BLaER1 treated with 17β-estradiol and CSF1 and Interleukin-3, amounts not matched to agents 10 nM and 100 nM (cell line): ENCODE data around the gene SPIN3.
"Not testable (repeated sequence)": the region's sequence is repeated elsewhere in the genome, so short reads cannot be mapped to it uniquely, and the experiment has no call there.

Experiments used
- H3K27ac ChIP-seq, 11 experiments: shearing (Covaris generic); formaldehyde crosslinking; 2 replicates each; pipeline ENCODE4 v1.8.1; 2022
- H3K27me3 ChIP-seq, 11 experiments: shearing (Covaris generic); formaldehyde crosslinking; 2 replicates each; pipeline ENCODE4 v1.8.1; 2022
- H3K36me3 ChIP-seq, 11 experiments: shearing (Covaris generic); formaldehyde crosslinking; 2 replicates each; pipeline ENCODE4 v1.8.1; 2022
- H3K4me1 ChIP-seq, 10 experiments: shearing (Covaris generic); formaldehyde crosslinking; 2 replicates each; pipeline ENCODE4 v1.8.1; 2022
- H3K4me2 ChIP-seq, 11 experiments: shearing (Covaris generic); formaldehyde crosslinking; 2 replicates each; pipeline ENCODE4 v1.8.1; 2022
- H3K4me3 ChIP-seq, 10 experiments: shearing (Covaris generic); formaldehyde crosslinking; 2 replicates each; pipeline ENCODE4 v1.8.1; 2022
- H3K9ac ChIP-seq, 11 experiments: shearing (Covaris generic); formaldehyde crosslinking; 2 replicates each; pipeline ENCODE4 v1.8.1; 2022
- H3K9me3 ChIP-seq, 11 experiments: shearing (Covaris generic); formaldehyde crosslinking; replicated peaks in 1 of 11; 2 replicates each; pipeline ENCODE4 v1.8.1; 2022
- H4K20me1 ChIP-seq, 11 experiments: shearing (Covaris generic); formaldehyde crosslinking; 2 replicates each; pipeline ENCODE4 v1.8.1; 2022
- Cebpa-rat ChIP-seq, 11 experiments: shearing (Covaris generic); IDR thresholded peaks; 2 replicates each; pipeline ENCODE4 v1.8.1; 2022

SPIN3 gene

GRCh38 chrX:56969559-56969958 lies 25.8 kb downstream of the SPIN3 start:
- Histone ChIP-seq H3K9ac (no peak overlapping the region), H3K4me1 (no peaks in the 10 kb centered on the region), H3K9me3 (no peaks in the 10 kb centered on the region), H3K36me3 (no peaks in the 10 kb centered on the region), H3K4me3 (no peak overlapping the region), H3K27me3 (peaks cover 0 to 4% (median 0%) of the 10 kb centered on the region in 11 experiments; a peak in 7 of 22 replicates), H4K20me1 (no peaks in the 10 kb centered on the region; a peak in 1 of 22 replicates), H3K27ac (no peak overlapping the region), H3K4me2 (no peak overlapping the region)
- TF ChIP-seq Cebpa-rat (IDR thresholded peaks at IDR 0.05), result no peak

- TF ChIP-seq Cebpa-rat (IDR thresholded peaks at IDR 0.05), result no peak
Measured at GRCh38 chrX:56968980-56969379, 26.4 kb downstream of the SPIN3 start.

GRCh38 chrX:56963377-56963776 lies 32.0 kb downstream of the SPIN3 start:
- H3K36me3 ChIP-seq, result no peaks in the 10 kb centered on the region
- H3K9ac ChIP-seq, result no peak overlapping the region

More at GRCh38 chrX:56968980-56969379, 26.4 kb downstream of the SPIN3 start:
- H3K9me3 ChIP-seq, result no peaks in the 10 kb centered on the region
- H3K4me1 ChIP-seq, result no peaks in the 10 kb centered on the region
- H3K27me3 ChIP-seq, result peaks cover 0 to 8% (median 0%) of the 10 kb centered on the region in 11 experiments; a peak in 8 of 22 replicates
- no peak overlapping the region for H3K9ac ChIP-seq
- H4K20me1 ChIP-seq, result no peaks in the 10 kb centered on the region
- H3K36me3 ChIP-seq, result no peaks in the 10 kb centered on the region
- no peak overlapping the region for H3K27ac ChIP-seq
- H3K4me3 ChIP-seq, result no peak overlapping the region
- no peak overlapping the region for H3K4me2 ChIP-seq

GRCh38 chrX:56947699-56948098 lies 47.6 kb downstream of the SPIN3 start:
- Histone ChIP-seq H4K20me1 (no peaks in the 10 kb centered on the region), H3K4me3 (no peak overlapping the region), H3K27me3 (peaks cover 39 to 66% (median 60%) of the 10 kb centered on the region in 11 experiments; a peak in 20 of 22 replicates), H3K4me1 (no peaks in the 10 kb centered on the region), H3K9ac (no peak overlapping the region), H3K9me3 (peaks cover 0 to 9% (median 0%) of the 10 kb centered on the region in 11 experiments; a peak in 6 of 22 replicates), H3K36me3 (no peaks in the 10 kb centered on the region), H3K27ac (no peak overlapping the region), H3K4me2 (no peak overlapping the region)
- no peak for TF ChIP-seq Cebpa-rat (IDR thresholded peaks at IDR 0.05)

More at GRCh38 chrX:56963377-56963776, 32.0 kb downstream of the SPIN3 start:
- Histone ChIP-seq H4K20me1 (no peaks in the 10 kb centered on the region), H3K9me3 (peaks cover 7 to 17% (median 11%) of the 10 kb centered on the region in 11 experiments), H3K4me2 (no peak overlapping the region), H3K4me1 (no peaks in the 10 kb centered on the region), H3K27ac (no peak overlapping the region), H3K4me3 (no peak overlapping the region), H3K27me3 (peaks cover 0 to 29% (median 12%) of the 10 kb centered on the region in 11 experiments; a peak in 14 of 22 replicates)
- TF ChIP-seq Cebpa-rat (IDR thresholded peaks at IDR 0.05), result no peak

GRCh38 chrX:56946201-56946600 lies 49.1 kb downstream of the SPIN3 start:
- H3K4me1 ChIP-seq, H3K27ac ChIP-seq, H3K4me3 ChIP-seq, H4K20me1 ChIP-seq, H3K36me3 ChIP-seq, H3K9ac ChIP-seq, H3K4me2 ChIP-seq: not testable (repeated sequence)
- Histone ChIP-seq H3K27me3 (peaks cover 47 to 76% (median 68%) of the 10 kb centered on the region in 11 experiments; a peak in 21 of 22 replicates), H3K9me3 (peaks cover 0 to 12% (median 0%) of the 10 kb centered on the region in 11 experiments; a peak in 7 of 22 replicates)

GRCh38 chrX:56945226-56945625 lies 50.1 kb downstream of the SPIN3 start:
- not testable (repeated sequence) for H3K4me2 ChIP-seq, H4K20me1 ChIP-seq, H3K4me3 ChIP-seq, H3K27ac ChIP-seq, H3K9ac ChIP-seq, H3K4me1 ChIP-seq, H3K36me3 ChIP-seq, H3K9me3 ChIP-seq
- peaks cover 44 to 80% (median 70%) of the 10 kb centered on the region in 11 experiments; a peak in 21 of 22 replicates for H3K27me3 ChIP-seq

GRCh38 chrX:56943264-56943663 lies 52.1 kb downstream of the SPIN3 start:
- Histone ChIP-seq H3K9me3 (peaks cover 8 to 16% (median 10%) of the 10 kb centered on the region in 11 experiments; a peak in 20 of 22 replicates), H3K27ac (no peak overlapping the region), H4K20me1 (no peaks in the 10 kb centered on the region), H3K27me3 (peaks cover 43 to 81% (median 75%) of the 10 kb centered on the region in 11 experiments; a peak in 21 of 22 replicates), H3K4me2 (no peak overlapping the region), H3K4me3 (no peak overlapping the region), H3K4me1 (no peaks in the 10 kb centered on the region), H3K36me3 (no peaks in the 10 kb centered on the region), H3K9ac (no peak overlapping the region)
- TF ChIP-seq Cebpa-rat (IDR thresholded peaks at IDR 0.05), result no peak
